ENCODE results near the gene BICRAL. TPM values are rescaled to one million over a fixed set of nuclear protein-coding genes. Genes with fewer than 3 reads are reported as not detected.

The BICRAL gene
- total and polyA plus RNA-seq, 9 of the 15 experiments (the other 6 are each of a cell fraction or from before 2014, with no cell fraction given), result 1.2 to 11.9 (median 5.6) TPM

GRCh38 chr6:42879372-42880239 lies 97.8 kb downstream of the BICRAL start, which contains the start of gene RPL7L1 (continued):
- TF ChIP-seq ELK1 (CRISPR knock-in tag; IDR thresholded peaks at IDR 0.05) (no peak), PREB (CRISPR knock-in tag; IDR thresholded peaks at IDR 0.05) (peak; percentile 45; the same call in 1 of the 2 replicates), ZNF780A (CRISPR knock-in tag; IDR thresholded peaks at IDR 0.05) (no peak), ZNF507 (tag; conservative IDR thresholded peaks at IDR 0.05) (no peak), MYNN (IDR thresholded peaks at IDR 0.05) (no peak; the same call in 1 of the 2 replicates), MYNN (CRISPR knock-in tag; IDR thresholded peaks at IDR 0.05) (no peak), ZNF311 (CRISPR knock-in tag; IDR thresholded peaks at IDR 0.05) (no peak), RBM14 (IDR thresholded peaks at IDR 0.05; ENCODE audit: borderline replicate concordance, insufficient read depth, low read depth, low read length) (no peak)
- TF ChIP-seq, protein P1, sequence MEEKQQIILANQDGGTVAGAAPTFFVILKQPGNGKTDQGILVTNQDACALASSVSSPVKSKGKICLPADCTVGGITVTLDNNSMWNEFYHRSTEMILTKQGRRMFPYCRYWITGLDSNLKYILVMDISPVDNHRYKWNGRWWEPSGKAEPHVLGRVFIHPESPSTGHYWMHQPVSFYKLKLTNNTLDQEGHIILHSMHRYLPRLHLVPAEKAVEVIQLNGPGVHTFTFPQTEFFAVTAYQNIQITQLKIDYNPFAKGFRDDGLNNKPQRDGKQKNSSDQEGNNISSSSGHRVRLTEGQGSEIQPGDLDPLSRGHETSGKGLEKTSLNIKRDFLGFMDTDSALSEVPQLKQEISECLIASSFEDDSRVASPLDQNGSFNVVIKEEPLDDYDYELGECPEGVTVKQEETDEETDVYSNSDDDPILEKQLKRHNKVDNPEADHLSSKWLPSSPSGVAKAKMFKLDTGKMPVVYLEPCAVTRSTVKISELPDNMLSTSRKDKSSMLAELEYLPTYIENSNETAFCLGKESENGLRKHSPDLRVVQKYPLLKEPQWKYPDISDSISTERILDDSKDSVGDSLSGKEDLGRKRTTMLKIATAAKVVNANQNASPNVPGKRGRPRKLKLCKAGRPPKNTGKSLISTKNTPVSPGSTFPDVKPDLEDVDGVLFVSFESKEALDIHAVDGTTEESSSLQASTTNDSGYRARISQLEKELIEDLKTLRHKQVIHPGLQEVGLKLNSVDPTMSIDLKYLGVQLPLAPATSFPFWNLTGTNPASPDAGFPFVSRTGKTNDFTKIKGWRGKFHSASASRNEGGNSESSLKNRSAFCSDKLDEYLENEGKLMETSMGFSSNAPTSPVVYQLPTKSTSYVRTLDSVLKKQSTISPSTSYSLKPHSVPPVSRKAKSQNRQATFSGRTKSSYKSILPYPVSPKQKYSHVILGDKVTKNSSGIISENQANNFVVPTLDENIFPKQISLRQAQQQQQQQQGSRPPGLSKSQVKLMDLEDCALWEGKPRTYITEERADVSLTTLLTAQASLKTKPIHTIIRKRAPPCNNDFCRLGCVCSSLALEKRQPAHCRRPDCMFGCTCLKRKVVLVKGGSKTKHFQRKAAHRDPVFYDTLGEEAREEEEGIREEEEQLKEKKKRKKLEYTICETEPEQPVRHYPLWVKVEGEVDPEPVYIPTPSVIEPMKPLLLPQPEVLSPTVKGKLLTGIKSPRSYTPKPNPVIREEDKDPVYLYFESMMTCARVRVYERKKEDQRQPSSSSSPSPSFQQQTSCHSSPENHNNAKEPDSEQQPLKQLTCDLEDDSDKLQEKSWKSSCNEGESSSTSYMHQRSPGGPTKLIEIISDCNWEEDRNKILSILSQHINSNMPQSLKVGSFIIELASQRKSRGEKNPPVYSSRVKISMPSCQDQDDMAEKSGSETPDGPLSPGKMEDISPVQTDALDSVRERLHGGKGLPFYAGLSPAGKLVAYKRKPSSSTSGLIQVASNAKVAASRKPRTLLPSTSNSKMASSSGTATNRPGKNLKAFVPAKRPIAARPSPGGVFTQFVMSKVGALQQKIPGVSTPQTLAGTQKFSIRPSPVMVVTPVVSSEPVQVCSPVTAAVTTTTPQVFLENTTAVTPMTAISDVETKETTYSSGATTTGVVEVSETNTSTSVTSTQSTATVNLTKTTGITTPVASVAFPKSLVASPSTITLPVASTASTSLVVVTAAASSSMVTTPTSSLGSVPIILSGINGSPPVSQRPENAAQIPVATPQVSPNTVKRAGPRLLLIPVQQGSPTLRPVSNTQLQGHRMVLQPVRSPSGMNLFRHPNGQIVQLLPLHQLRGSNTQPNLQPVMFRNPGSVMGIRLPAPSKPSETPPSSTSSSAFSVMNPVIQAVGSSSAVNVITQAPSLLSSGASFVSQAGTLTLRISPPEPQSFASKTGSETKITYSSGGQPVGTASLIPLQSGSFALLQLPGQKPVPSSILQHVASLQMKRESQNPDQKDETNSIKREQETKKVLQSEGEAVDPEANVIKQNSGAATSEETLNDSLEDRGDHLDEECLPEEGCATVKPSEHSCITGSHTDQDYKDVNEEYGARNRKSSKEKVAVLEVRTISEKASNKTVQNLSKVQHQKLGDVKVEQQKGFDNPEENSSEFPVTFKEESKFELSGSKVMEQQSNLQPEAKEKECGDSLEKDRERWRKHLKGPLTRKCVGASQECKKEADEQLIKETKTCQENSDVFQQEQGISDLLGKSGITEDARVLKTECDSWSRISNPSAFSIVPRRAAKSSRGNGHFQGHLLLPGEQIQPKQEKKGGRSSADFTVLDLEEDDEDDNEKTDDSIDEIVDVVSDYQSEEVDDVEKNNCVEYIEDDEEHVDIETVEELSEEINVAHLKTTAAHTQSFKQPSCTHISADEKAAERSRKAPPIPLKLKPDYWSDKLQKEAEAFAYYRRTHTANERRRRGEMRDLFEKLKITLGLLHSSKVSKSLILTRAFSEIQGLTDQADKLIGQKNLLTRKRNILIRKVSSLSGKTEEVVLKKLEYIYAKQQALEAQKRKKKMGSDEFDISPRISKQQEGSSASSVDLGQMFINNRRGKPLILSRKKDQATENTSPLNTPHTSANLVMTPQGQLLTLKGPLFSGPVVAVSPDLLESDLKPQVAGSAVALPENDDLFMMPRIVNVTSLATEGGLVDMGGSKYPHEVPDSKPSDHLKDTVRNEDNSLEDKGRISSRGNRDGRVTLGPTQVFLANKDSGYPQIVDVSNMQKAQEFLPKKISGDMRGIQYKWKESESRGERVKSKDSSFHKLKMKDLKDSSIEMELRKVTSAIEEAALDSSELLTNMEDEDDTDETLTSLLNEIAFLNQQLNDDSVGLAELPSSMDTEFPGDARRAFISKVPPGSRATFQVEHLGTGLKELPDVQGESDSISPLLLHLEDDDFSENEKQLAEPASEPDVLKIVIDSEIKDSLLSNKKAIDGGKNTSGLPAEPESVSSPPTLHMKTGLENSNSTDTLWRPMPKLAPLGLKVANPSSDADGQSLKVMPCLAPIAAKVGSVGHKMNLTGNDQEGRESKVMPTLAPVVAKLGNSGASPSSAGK (IDR thresholded peaks at IDR 0.05), result peak; percentile 78
- TF ChIP-seq, protein P2, sequence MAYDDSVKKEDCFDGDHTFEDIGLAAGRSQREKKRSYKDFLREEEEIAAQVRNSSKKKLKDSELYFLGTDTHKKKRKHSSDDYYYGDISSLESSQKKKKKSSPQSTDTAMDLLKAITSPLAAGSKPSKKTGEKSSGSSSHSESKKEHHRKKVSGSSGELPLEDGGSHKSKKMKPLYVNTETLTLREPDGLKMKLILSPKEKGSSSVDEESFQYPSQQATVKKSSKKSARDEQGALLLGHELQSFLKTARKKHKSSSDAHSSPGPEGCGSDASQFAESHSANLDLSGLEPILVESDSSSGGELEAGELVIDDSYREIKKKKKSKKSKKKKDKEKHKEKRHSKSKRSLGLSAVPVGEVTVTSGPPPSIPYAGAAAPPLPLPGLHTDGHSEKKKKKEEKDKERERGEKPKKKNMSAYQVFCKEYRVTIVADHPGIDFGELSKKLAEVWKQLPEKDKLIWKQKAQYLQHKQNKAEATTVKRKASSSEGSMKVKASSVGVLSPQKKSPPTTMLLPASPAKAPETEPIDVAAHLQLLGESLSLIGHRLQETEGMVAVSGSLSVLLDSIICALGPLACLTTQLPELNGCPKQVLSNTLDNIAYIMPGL (CRISPR knock-in tag; IDR thresholded peaks at IDR 0.05), result peak; percentile 68; the same call in 1 of the 2 replicates

Measured in K562 (cell line).